Amniotic stem cell (primary cell): ENCODE data around the gene ACOD1.
"Not testable (repeated sequence)": the region's sequence is repeated elsewhere in the genome, so short reads cannot be mapped to it uniquely, and the experiment has no call there.

Source experiments
- DNase-seq: peaks from one replicate; lab custom pipeline; 2025; lab: John Stamatoyannopoulos, UW

Gene ACOD1

GRCh38 chr13:76954538-76954937, 6.2 kb downstream of the ACOD1 start:
- DNase-seq: no peak

- DNase-seq: no peak
Measured at GRCh38 chr13:76955193-76955592, 6.9 kb downstream of the ACOD1 start.

GRCh38 chr13:76955661-76956060, 7.3 kb downstream of the ACOD1 start:
- no peak for DNase-seq

DNA sequence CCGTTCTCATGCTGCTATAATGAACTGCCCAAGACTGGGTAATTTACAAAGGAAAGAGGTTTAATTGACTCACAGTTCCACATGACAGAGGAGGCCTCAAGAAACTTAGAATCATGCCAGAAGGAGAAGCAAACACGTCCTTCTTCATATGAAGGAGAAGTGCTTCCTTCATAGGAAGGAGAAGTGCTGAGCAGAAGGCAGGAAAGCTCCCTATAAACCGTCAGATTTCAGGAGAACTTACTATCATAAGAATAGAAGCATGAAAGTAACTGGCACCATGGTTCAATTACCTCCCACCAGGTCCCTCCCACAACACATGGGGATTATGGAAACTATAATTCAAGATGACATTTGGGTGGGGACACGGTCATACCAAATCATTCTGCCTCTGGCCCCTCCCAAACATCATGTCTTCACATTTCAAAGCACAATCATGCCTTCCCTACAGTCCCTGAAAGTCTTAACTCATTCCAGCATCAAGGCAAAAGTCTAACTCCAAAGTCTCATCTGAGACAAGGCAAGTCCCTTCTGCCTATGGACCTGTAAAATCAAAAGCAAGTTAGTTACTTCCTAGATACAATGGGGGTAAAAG, 10.6 kb downstream of the ACOD1 start:
- DNase-seq: no peak

GRCh38 chr13:76959734-76960133, 11.4 kb downstream of the ACOD1 start:
- not testable (repeated sequence) for DNase-seq

- peak; percentile 60 for DNase-seq
Measured at GRCh38 chr13:76965759-76966421, 17.6 kb downstream of the ACOD1 start.

- no peak for DNase-seq
Measured at GRCh38 chr13:76967031-76967430, 18.7 kb downstream of the ACOD1 start.

- no peak for DNase-seq
Measured at GRCh38 chr13:76968041-76968440, 19.7 kb downstream of the ACOD1 start.

DNA sequence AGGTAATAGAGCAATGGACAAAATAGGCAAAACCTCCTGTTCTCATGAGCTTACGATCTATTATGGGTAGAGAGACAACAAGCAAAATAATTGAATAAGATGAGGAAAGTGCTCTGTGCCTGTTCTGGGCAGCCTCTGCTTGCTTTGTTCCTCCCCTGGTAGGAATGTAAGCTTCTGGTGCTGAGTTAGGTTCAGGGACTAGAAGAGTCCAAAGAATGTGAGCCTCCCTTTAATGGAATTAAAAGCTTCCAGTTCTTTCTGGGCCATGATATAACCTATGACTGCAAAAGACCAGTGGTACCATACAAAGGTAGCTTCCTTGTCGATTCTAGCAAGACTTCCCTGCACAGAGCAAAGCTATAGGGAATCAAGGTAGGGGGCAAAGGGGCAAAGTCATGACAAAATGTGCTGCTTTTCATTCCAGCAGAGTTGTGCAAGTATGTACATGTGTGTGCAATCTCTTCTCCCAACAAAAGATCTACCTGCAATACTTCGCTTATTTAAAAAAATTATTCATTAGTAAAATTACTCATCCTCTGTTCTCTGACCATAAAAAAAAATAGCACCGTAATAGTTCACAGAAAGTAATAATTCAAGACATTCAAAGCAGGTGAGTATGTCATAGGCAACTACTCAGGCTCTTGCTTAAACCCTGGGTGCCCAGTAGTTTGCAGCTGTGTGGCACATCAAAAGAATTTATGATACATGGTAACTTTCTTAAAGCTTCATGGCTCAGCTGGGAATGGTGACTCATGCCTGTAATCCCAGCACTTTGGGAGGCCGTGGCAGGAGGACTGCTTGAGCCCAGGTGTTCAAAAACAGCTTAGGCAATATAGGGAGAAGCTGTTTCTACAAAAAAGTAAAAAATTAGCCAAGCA, 21.4 kb downstream of the ACOD1 start:
- no peak for DNase-seq

DNA sequence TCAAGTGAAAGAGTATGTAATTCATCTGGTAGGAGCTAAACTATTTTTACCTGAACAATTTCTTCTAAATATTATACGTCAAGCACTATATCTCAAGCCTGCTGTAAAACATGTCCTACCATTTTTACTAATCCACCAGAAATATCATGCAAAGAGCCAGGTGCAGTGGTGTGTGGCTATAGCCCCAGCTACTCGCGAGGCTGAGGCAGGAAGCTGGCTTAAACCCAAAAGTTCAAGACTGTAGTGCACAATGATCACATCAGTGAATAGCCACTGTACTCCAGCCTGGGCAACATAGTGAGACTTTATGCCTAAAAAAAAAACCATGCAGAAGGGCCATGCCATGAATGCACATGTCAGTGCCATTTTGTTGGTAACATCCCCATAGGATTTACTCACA, 22.9 kb downstream of the ACOD1 start:
- DNase-seq: no peak

DNA sequence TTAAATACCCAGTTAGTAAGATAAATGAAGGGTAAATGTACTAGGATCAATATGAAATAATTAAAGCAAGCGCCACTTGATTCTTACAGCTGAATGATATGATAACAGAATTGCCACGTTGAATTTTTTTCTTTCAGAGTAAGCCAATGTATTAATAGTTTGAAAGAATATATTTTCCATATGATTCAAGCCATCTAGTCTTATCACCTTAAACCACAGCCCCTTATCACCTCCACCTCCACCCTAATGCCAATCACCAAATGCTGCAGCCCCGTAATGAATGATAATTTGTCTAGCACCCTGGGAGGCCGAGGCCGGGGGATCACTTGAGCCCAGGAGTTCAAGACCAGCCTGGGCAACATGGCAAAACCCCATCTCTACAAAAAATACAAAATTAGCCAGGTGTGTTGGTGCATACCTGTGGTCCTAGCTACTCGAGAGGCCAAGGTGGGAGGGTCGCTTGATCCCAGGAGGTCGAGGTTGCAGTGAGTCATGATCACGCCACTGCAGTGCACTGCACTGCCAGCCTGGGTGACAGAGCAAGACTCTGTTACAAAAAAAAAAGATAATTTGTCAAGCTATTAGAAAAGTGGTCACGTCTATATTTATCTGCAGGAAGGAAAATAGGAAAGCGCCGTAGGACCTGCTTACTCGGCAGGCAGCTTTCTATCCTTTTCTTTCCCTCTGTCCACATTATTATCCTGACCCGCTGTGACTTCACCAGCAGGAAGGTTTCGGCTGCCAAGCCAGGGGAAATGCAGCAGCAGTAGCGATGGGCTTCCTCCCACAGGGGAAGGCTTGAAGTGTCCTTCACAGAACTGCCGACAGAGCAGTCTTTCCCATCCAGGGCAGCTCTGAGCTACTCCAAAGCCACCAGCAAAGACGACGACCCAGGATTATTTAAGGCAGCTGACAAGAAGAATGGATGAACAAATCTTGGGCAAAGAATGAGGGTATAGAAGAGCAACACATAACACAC, 23.8 kb downstream of the ACOD1 start:
- no peak for DNase-seq

DNA sequence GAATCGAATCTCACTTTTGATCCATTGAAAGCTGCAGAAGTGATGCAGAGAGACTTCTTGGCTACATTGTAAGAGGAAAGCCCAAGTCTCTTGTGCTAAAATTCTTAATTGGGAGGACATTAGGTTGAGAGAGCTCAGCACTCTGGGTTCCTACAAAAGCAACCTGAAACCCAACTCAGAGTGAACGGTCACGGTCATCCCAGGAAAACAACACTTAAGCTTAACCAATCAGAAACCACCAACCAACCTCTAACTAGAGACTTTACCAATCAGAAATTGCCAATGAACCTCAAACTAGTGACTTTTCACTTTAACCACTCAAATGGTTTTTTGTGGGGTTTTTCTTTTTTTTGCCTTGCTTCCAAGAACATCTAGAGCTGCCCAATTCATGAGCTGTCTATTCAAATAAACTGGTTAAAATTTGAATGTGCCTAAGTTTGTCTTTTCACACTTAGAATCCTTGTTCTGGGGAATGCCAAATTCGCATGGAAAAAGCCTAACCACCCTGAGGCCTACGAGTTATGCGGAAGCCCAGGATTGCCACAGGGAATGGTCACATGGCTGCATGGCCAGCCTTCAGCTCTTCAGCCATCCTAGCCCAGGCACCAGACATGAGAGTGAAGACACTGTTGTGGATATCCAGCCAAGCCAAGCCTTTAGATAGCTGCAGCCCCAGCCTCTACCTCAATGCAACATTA, 25.8 kb downstream of the ACOD1 start:
- DNase-seq: no peak

GRCh38 chr13:76974618-76974975, 26.3 kb downstream of the ACOD1 start:
- no peak for DNase-seq

- DNase-seq: no peak
Measured at GRCh38 chr13:76975863-76976262, 27.6 kb downstream of the ACOD1 start.

DNA sequence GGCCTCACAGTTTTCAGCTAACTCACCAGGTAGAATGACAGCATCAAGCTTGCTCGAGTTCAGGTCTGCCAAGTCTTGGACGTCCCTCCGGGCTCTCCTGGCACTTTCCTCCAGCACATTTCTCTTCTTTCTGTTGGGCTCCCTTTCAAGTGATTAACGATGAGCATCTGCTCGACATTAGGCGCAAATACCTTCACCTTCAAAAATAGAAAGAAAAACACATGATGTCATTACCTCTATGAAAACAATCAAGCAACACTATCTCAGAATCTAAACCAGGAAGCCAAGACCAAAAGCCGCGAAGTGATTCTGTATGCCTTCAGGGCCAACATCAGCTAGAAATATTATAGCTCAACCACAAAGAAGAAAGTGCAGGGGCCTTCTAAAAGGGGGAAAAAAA, 28.2 kb downstream of the ACOD1 start:
- DNase-seq: no peak

DNA sequence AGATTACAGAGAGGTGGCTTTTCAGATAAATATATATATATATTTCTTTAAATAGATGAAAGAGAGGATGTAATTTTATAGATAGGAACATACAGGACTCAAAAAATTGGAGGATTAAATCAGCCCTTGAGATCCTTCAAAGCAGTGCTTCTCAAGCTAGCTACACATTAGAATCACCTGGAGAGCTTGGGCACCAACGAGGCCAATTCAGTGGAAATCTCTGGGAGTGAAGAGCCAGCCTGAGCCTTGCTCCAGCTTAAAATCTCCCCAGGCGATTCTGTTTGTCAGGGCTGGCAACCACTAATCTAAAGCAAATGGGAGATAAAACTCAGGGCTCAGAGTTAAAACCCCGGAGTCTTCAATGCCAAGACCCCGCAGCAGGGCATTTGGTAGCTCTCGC, 28.6 kb downstream of the ACOD1 start:
- DNase-seq: no peak

DNA sequence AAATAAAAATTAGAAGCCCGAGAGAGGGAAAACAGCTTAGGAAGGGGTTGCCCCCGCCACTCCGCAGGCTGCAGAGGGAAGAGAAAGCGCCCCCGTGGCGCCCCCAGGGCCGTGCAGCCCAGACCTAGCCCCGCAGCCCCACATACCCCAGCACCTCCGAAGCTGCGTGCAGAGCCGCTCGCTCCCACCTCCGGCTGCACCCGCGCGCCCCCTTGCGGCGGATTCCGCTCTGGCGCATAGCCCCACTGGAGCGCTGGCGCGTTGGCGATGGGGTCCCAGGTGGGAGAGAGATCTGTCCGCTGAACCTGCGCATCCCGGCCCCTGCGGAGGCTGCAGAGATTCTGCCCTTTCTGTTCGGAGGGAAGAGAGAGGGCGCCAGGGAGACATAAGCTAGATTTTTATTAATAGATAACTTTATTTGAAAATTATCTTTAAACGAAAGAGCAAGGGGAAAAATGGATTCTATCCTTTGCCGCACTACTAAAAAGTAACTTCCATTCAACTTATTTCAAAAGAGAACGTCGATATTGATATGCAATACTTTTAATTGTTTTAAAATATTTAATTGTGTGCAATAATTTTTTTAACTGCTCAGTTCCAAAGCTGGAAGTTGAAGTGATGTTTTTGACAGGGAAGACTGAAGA, 31.9 kb downstream of the ACOD1 start:
- peak; percentile 46 for DNase-seq

GRCh38 chr13:76982061-76982460, 33.8 kb downstream of the ACOD1 start:
- no peak for DNase-seq

GRCh38 chr13:76983676-76984075, 35.4 kb downstream of the ACOD1 start:
- DNase-seq: no peak

DNA sequence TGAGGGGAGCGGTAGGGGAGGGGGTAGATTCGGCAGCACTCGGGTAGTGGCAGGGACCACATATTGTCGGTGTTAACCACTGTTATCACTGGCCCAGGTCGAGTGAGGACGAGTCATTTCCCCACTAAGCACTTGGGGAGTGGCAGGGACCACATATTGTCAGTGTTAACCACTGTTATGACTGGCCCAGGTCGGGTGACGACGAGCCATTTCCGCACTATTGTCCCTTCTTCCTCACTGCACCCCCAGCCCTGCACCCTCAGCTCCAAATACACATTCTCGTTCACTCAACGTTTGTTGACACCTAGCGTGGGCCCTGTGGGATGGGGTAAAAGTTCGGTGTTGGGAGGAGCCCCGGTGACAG, 43.1 kb downstream of the ACOD1 start:
- no peak for DNase-seq
